ENCODE results near the gene TTC22. TPM values are rescaled to one million over a fixed set of nuclear protein-coding genes. Genes with fewer than 3 reads are reported as not detected.

Gene TTC22
- total RNA-seq, 1 experiment from 2014 or later: 8.8 TPM

GRCh38 chr1:54745864-54746263 is 55.3 kb downstream of the TTC22 start:
- Histone ChIP-seq H3K27me3 (replicated peaks; ENCODE audit: control insufficient read depth, insufficient read depth, low read length) (no peaks in the 10 kb centered on the region), H3K4me3 (ENCODE audit: low read depth, low read length) (no peak overlapping the region), H3K36me3 (ENCODE audit: control insufficient read depth, insufficient read depth, low read length) (no peaks in the 10 kb centered on the region), H3K9me3 (no peaks in the 10 kb centered on the region), H3K4me1 (no peaks in the 10 kb centered on the region)
- H3K4me1 Mint-ChIP-seq (ENCODE audit: low read depth, unreplicated experiment): no peaks in the 10 kb centered on the region
- ChIA-PET CTCF (no interaction called here), POLR2A (no interaction called here)
- no peak for DNase-seq
- no TSS peak for BruUV-seq (replicated peaks)
- no peaks in the 10 kb centered on the region for H3K27me3 Mint-ChIP-seq (ENCODE audit: insufficient read depth, unreplicated experiment)
- no peak overlapping the region for H3K27ac Mint-ChIP-seq (ENCODE audit: unreplicated experiment)
- intact Hi-C loops (cut with micrococcal nuclease; ENCODE audit: unreplicated experiment): no loop called here
- peaks cover 6% of the 10 kb centered on the region for H3K36me3 Mint-ChIP-seq (ENCODE audit: insufficient read depth, unreplicated experiment)
- no peak for TF ChIP-seq CTCF (IDR thresholded peaks at IDR 0.05; ENCODE audit: insufficient read depth in 1 of 2, low read depth in 1 of 2, low read length in 1 of 2, severe bottlenecking in 1 of 2, unreplicated experiment in 1 of 2)
- H3K4me3 Mint-ChIP-seq (ENCODE audit: unreplicated experiment): no peak overlapping the region
- H3K9me3 Mint-ChIP-seq (ENCODE audit: unreplicated experiment): no peaks in the 10 kb centered on the region

GRCh38 chr1:54745274-54745673 is 55.8 kb downstream of the TTC22 start:
- Histone ChIP-seq H3K36me3 (ENCODE audit: control insufficient read depth, insufficient read depth, low read length) (no peaks in the 10 kb centered on the region), H3K9me3 (no peaks in the 10 kb centered on the region), H3K4me3 (ENCODE audit: low read depth, low read length) (no peak overlapping the region), H3K27me3 (replicated peaks; ENCODE audit: control insufficient read depth, insufficient read depth, low read length) (no peaks in the 10 kb centered on the region), H3K4me1 (no peaks in the 10 kb centered on the region)
- intact Hi-C loops (cut with micrococcal nuclease; ENCODE audit: unreplicated experiment): no loop called here
- no peak for DNase-seq
- H3K9me3 Mint-ChIP-seq (ENCODE audit: unreplicated experiment): no peaks in the 10 kb centered on the region
- H3K27me3 Mint-ChIP-seq (ENCODE audit: insufficient read depth, unreplicated experiment): no peaks in the 10 kb centered on the region
- H3K27ac Mint-ChIP-seq (ENCODE audit: unreplicated experiment): no peak overlapping the region
- ChIA-PET POLR2A (no interaction called here), CTCF (no interaction called here)
- no TSS peak for BruUV-seq (replicated peaks)
- no peaks in the 10 kb centered on the region for H3K4me1 Mint-ChIP-seq (ENCODE audit: low read depth, unreplicated experiment)
- TF ChIP-seq CTCF (IDR thresholded peaks at IDR 0.05; ENCODE audit: insufficient read depth in 1 of 2, low read depth in 1 of 2, low read length in 1 of 2, severe bottlenecking in 1 of 2, unreplicated experiment in 1 of 2): no peak
- peaks cover 7% of the 10 kb centered on the region for H3K36me3 Mint-ChIP-seq (ENCODE audit: insufficient read depth, unreplicated experiment)
- H3K4me3 Mint-ChIP-seq (ENCODE audit: unreplicated experiment): no peak overlapping the region

- no peaks in the 10 kb centered on the region for H3K4me1 ChIP-seq
- DNase-seq: no peak
- intact Hi-C loops (cut with micrococcal nuclease; ENCODE audit: unreplicated experiment): no loop called here
- peaks cover 13% of the 10 kb centered on the region for H3K36me3 Mint-ChIP-seq (ENCODE audit: insufficient read depth, unreplicated experiment)
- no peaks in the 10 kb centered on the region for H3K9me3 ChIP-seq
- no peaks in the 10 kb centered on the region for H3K4me1 Mint-ChIP-seq (ENCODE audit: low read depth, unreplicated experiment)
- no peaks in the 10 kb centered on the region for H3K36me3 ChIP-seq (ENCODE audit: control insufficient read depth, insufficient read depth, low read length)
- no peak overlapping the region for H3K4me3 ChIP-seq (ENCODE audit: low read depth, low read length)
- no peaks in the 10 kb centered on the region for H3K9me3 Mint-ChIP-seq (ENCODE audit: unreplicated experiment)
- no peaks in the 10 kb centered on the region for H3K27me3 ChIP-seq (replicated peaks; ENCODE audit: control insufficient read depth, insufficient read depth, low read length)
- H3K27me3 Mint-ChIP-seq (ENCODE audit: insufficient read depth, unreplicated experiment): no peaks in the 10 kb centered on the region
- no peak overlapping the region for H3K4me3 Mint-ChIP-seq (ENCODE audit: unreplicated experiment)
- ChIA-PET CTCF (no interaction called here), POLR2A (no interaction called here)
- H3K27ac Mint-ChIP-seq (ENCODE audit: unreplicated experiment): no peak overlapping the region
- no peak for TF ChIP-seq CTCF (IDR thresholded peaks at IDR 0.05; ENCODE audit: insufficient read depth in 1 of 2, low read depth in 1 of 2, low read length in 1 of 2, severe bottlenecking in 1 of 2, unreplicated experiment in 1 of 2)
- BruUV-seq (replicated peaks): no TSS peak
Measured at GRCh38 chr1:54744696-54745095, 56.4 kb downstream of the TTC22 start.
